OCI-LY7 (cell line): ENCODE results near the gene FAM3B.

Experiments used
- EZH2phosphoT487 ChIP-seq: fragments of 200-600 bp; sonication (generic); IDR thresholded peaks from 2 replicates; pipeline ENCODE4 v1.6.1; 2018; ENCODE audit warnings: low read depth, borderline replicate concordance, mild to moderate bottlenecking, mixed run types, antibody characterized with exemption, low read length, moderate library complexity, mixed read lengths
- TF ChIP-seq, protein P1 (sequence below): fragments of 200-600 bp; sonication (generic); conservative IDR thresholded peaks from 2 replicates; pipeline ENCODE4 v1.5.1; 2014; ENCODE audit warnings: mild to moderate bottlenecking, antibody characterized with exemption, low read length, moderate library complexity, mixed read lengths

- TF ChIP-seq, protein P1, sequence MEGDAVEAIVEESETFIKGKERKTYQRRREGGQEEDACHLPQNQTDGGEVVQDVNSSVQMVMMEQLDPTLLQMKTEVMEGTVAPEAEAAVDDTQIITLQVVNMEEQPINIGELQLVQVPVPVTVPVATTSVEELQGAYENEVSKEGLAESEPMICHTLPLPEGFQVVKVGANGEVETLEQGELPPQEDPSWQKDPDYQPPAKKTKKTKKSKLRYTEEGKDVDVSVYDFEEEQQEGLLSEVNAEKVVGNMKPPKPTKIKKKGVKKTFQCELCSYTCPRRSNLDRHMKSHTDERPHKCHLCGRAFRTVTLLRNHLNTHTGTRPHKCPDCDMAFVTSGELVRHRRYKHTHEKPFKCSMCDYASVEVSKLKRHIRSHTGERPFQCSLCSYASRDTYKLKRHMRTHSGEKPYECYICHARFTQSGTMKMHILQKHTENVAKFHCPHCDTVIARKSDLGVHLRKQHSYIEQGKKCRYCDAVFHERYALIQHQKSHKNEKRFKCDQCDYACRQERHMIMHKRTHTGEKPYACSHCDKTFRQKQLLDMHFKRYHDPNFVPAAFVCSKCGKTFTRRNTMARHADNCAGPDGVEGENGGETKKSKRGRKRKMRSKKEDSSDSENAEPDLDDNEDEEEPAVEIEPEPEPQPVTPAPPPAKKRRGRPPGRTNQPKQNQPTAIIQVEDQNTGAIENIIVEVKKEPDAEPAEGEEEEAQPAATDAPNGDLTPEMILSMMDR: no peak
- no peak for TF ChIP-seq EZH2phosphoT487
These were observed 8.7 kb downstream of the FAM3B start for GRCh38 chr21:41325138-41325912.
